NCI-H2227 treated with DMSO at 0.1 percent for 48 hours (cell line): Measurements from ENCODE around the gene ZNF648.
"Not testable (repeated sequence)": the region's sequence is repeated elsewhere in the genome, so short reads cannot be mapped to it uniquely, and the experiment has no call there.

ENCODE experiments used
- DNase-seq: peaks from one replicate; lab custom pipeline; 2025; lab: John Stamatoyannopoulos, UW

The ZNF648 gene

DNA sequence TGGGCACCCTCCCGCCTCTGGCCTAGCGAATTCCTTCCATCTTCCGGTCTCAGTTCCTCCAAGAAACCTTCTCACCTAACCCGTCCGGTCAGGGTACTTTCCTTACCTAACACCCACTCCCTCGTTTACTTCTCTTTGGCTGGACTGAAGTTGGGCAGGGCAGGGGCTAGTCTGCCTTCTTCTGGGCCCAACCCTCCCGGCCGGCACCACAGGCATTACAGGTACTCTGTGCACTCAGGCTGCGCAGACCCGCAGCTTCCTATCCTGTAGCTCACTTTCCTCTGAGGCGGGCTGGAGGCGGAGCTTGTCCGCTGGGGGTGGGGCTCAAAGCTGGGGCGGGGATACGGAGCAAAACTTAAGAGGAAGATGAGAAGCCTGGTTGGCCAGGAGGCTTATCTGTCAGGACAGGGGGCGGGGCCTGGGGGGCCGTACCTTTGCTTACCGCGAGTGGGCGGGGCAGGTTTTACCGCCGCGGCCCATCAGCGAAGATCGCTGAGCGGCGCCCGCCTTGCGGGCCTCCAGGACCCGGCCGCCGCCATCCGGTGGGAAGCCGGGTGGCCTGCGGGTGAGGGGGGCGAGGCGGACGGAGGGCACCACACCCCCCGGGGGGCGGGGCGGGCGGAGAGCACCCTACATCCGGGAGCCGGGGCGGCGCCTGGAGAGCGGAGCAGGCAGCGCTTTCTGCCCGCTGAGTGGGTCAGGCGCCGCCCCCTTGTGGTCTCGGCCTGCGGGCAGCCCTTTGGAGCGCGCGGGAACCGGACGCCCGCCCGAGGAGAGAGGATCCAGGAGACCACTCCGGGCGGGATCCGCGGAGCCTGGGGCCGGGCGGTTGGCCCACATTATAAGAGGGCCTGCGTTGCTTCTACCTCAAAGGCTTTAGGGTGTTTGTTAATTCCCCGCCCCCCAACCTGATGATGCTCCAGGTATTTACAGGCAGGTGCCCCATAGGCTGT is 31.9 kb downstream of the ZNF648 start:
- peak; percentile 93 for DNase-seq

DNA sequence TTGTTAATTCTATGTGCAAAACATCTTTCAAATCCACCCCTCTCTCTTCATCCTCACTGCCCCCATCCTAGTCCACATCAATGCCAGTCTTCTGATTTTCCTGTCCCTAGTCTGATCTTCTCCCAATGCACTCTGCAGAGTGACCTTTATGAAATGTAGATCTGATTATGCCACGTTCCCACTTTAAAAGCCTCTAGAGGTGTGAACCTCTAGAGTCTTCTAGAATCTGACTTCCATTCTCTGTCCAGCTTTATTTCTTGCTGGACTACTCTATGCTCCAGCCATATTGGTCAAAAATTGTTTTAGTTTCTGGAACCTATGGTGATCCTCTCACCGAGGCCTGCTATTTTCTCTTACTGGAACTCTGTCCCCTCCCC is 32.5 kb downstream of the ZNF648 start:
- no peak for DNase-seq

- DNase-seq, result no peak
Measured at GRCh38 chr1:182015360-182015759, 46.2 kb downstream of the ZNF648 start.

DNA sequence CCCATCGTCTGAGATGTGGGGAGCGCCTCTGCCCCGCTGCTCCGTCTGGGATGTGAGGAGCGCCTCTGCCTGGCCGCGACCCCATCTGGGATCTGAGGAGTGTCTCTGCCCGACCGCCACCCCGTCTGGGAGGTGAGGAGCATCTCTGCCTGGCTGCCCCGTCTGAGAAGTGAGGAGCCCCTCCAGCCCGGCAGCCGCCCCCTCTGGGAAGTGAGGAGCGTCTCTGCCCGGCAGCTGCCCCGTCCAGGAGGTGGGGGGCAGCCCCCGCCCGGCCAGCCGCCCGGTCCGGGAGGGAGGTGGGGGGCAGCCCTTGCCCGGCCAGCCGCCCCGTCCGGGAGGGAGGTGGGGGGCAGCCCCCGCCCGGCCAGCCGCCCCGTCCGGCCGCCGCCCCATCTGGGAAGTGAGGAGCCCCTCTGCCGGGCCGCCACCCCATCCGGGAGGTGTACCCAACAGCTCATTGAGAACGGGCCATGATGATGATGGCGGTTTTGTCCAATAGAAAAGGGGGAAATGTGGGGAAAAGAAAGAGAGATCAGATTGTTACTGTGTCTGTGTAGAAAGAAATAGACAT is 50.6 kb downstream of the ZNF648 start:
- DNase-seq, result not testable (repeated sequence)

DNA sequence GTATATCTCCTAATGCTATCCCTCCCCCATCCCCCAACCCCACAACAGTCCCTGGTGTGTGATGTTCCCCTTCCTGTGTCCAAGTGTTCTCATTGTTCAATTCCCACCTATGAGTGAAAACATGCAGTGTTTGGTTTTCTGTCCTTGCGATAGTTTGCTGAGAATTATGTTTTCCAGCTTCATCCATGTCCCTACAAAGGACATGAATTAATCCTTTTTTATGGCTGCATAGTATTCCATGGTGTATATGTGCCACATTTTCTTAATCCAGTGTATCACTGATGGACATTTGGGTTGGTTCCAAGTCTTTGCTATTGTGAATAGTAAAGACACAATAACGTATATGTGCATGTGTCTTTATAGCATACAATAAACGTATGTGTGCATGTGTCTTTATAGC is 56.1 kb downstream of the ZNF648 start:
- DNase-seq, result not testable (repeated sequence)

GRCh38 chr1:182004601-182005000 is 56.9 kb downstream of the ZNF648 start:
- no peak for DNase-seq
